Ovary (tissue), 10 donors: ENCODE data around the gene SKIC8. TPM values are rescaled to one million over a fixed set of nuclear protein-coding genes. Genes with fewer than 3 reads are reported as not detected.

Experiments
- DNase-seq, 5 donors: peaks; one replicate each; pipeline ENCODE4 v3.0.0-alpha.2; 2019 to 2020
- H3K27ac ChIP-seq, 2 donors: fragments of 200-600 bp; one replicate each; pipeline versions ENCODE4 v1.5.1 to v1.8.0; 2019 to 2022
- H3K27me3 ChIP-seq: fragments of 200-600 bp; one replicate; pipeline ENCODE4 v1.8.0; 2022
- H3K36me3 ChIP-seq: fragments of 200-600 bp; sonication (generic); one replicate; pipeline ENCODE4 v1.5.1; 2019
- H3K4me1 ChIP-seq: one replicate; pipeline ENCODE4 v1.8.1; 2013; ENCODE audit warnings: mild to moderate bottlenecking, moderate library complexity; ENCODE audit not compliant: insufficient read depth
- H3K4me3 ChIP-seq: fragments of 200-600 bp; sonication (generic); one replicate; pipeline ENCODE4 v1.5.1; 2017
- H3K9me3 ChIP-seq, 2 donors: fragments of 200-600 bp in 1 of 2; sonication (generic) in 1 of 2; one replicate each; pipeline versions ENCODE4 v1.5.1 to v1.8.1; 2013 to 2019; ENCODE audit warnings: mild to moderate bottlenecking in 1 of 2, moderate library complexity in 1 of 2
- EP300 ChIP-seq: sonication (generic); formaldehyde crosslinking; IDR thresholded peaks from one replicate; pipeline ENCODE4 v1.6.1; 2017; ENCODE audit warnings: antibody characterized with exemption
- POLR2A ChIP-seq: fragments of 450-650 bp; IDR thresholded peaks from one replicate; pipeline ENCODE4 v1.6.1; 2017; ENCODE audit warnings: antibody characterized with exemption, mild to moderate bottlenecking, moderate library complexity
- WGBS, 3 donors: extraction: QIAGEN DNeasy Blood & Tissue Kit in 1 of 3; methylation state at CpG; one replicate each; pipeline versions ENCODE4 v1.1.5 to v1.1.7; 2013 to 2017; 5-methylcytosine and 5-hydroxymethylcytosine counted together
- intact Hi-C, 4 donors: fragments of 100-400 bp; cut with DNase I; formaldehyde crosslinking; loops; one replicate each; pipeline versions ENCODE4 v1.11.0 to v1.15.1; 2022 to 2023
- long read RNA-seq, 3 donors: library from polyadenylated mRNA in 2 of 3; unstranded in 2 of 3; transcript quantifications; one replicate each; pipeline ENCODE4 v2.0.0 and lab custom pipeline, GENCODE V29; 2021 to 2026
- polyA plus RNA-seq, 2 donors: library from polyadenylated mRNA; stranded (reverse); fragments of 200-250 nt in 1 of 2; fragments of 350-450 nt in 1 of 2; fragmentation: Illumina TruSeq in 1 of 2; extraction: RNeasy Lipid Tissue Mini Kit (QIAGEN cat#74804) in 1 of 2; gene quantifications; one replicate each; pipeline ENCODE4 v1.2.3, GENCODE V29; 2013 to 2014
- total RNA-seq, 7 donors: library from RNA; depleted of rRNA in 2 of 7; stranded (reverse); fragments of >200 nt in 2 of 7; fragmentation: NEBNext Ultra II Directional in 3 of 7; extraction: Animal tissue kit (Norgen Biotek cat#: 25700) in 3 of 7; gene quantifications; one replicate each; pipeline versions ENCODE4 v1.1.0 to v1.2.4, GENCODE V29; 2016 to 2023
- TF ChIP-seq, protein P1 (sequence below), 3 donors: fragments of 450-650 bp in 2 of 3; fragments of 200-600 bp in 1 of 3; IDR thresholded peaks; one replicate each; pipeline versions ENCODE4 v1.5.1 to v1.8.0; 2016 to 2022; ENCODE audit warnings: antibody characterized with exemption in 3 of 3, mild to moderate bottlenecking in 1 of 3
- donor health status: DM: no; HTN: no; CAD: no; lungs with moderate emphysema.
- donor health status: DM: no; HTN: no; CAD: no.
- donor health status: Bipolar disorder and iron deficiency.
- donor health status: DM: yes; HTN: yes; CAD: no.
- donor health status: DM: no; HTN: no; CAD: no.
- donor health status: DM: yes; HTN: yes; CAD: no.

Gene SKIC8
- total RNA-seq (10 to 100 TPM; 38.1 to 52.3 (median 43.5) TPM), polyA plus RNA-seq (10 to 100 TPM; 51.3 to 63.5 TPM)
- long read RNA-seq, donor 1, transcript WDR61-201 (11 exons, 1,387 nt) = major isoform, 117 of 169 reads
- long read RNA-seq, donor 1, partial matches to known transcripts = 5 of 169 reads
- long read RNA-seq, donor 1, other reads (novel, unspliced or antisense) = 38 of 169 reads
- long read RNA-seq, donor 2, transcript WDR61-201 (11 exons, 1,387 nt) = major isoform, 36 of 51 reads
- long read RNA-seq, donor 2, transcript WDR61-203 (2 exons, 927 nt) = minor isoform, 5 of 51 reads
- long read RNA-seq, donor 2, transcript WDR61-210 (1 exons, 3,629 nt) = minor isoform, 7 of 51 reads
- long read RNA-seq, donor 2, partial matches to known transcripts = 0 of 51 reads
- long read RNA-seq, donor 2, other reads (novel, unspliced or antisense) = 0 of 51 reads
- long read RNA-seq, donor 3, transcript WDR61-201 (11 exons, 1,387 nt) = major isoform, 53 of 67 reads
- long read RNA-seq, donor 3, partial matches to known transcripts = 1 of 67 reads
- long read RNA-seq, donor 3, other reads (novel, unspliced or antisense) = 10 of 67 reads

DNA sequence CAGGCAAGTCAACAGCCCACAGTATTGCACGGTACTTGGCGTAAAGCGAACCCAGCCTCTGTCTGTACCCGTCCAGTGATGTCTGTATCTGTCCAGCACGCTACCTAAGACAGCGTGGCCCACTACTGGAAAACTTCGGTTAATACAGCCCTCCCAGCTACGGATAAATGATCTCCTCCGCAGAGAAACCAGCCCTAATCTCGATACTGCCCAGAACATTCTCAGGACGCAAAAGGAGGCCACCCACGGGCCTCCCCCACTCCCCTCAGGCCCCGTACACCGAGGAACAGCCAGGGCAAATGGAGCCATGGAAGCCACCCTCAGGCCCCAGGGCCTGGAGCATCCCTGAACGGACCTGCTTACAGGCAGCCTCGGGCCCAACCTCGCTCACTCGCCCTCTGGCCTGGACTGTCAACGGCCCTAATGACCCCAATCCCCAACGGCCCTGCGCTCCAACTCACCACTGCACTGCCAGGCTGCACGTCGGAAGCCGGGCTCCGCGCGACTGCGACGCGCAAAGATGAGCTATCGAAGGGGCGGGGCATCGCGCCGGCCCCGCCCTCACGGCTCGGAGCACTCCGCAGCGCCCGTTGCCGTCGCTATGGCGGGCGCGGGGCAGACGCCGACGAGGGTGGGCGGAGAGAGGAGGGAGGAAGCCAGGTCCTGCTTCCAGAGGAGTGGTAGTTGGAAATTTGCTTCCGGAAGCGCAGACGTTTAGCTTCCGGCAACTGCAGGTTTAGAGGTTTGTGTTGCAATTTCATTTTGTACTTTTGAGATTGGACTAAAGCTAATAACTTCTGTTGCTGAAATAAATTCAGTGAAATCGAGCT lies at the start of gene SKIC8:
TSS of gene SKIC8 (minus strand) at position 509 of the 830 bp plus-strand sequence. CDS start 3,923 bp downstream, outside the sequence.
- peaks cover 3% of the 10 kb centered on the region for H3K4me1 ChIP-seq
- peak within 1 kb of the TSS in 1 of 2 donors; percentile 9 for H3K27ac ChIP-seq
- intact Hi-C loops = no loop called here
- TF ChIP-seq POLR2A (peak; percentile 68), EP300 (no peak)
- TF ChIP-seq, protein P1, sequence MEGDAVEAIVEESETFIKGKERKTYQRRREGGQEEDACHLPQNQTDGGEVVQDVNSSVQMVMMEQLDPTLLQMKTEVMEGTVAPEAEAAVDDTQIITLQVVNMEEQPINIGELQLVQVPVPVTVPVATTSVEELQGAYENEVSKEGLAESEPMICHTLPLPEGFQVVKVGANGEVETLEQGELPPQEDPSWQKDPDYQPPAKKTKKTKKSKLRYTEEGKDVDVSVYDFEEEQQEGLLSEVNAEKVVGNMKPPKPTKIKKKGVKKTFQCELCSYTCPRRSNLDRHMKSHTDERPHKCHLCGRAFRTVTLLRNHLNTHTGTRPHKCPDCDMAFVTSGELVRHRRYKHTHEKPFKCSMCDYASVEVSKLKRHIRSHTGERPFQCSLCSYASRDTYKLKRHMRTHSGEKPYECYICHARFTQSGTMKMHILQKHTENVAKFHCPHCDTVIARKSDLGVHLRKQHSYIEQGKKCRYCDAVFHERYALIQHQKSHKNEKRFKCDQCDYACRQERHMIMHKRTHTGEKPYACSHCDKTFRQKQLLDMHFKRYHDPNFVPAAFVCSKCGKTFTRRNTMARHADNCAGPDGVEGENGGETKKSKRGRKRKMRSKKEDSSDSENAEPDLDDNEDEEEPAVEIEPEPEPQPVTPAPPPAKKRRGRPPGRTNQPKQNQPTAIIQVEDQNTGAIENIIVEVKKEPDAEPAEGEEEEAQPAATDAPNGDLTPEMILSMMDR (IDR thresholded peaks at IDR 0.05) = no peak
- 0 to 1% (median 1%) methylated on average over 43 to 55 of the region's 55 CpGs for WGBS, 3 donors
- no peaks in the 10 kb centered on the region for H3K9me3 ChIP-seq
- H3K36me3 ChIP-seq = no peaks in the 10 kb centered on the region
- peak; percentile 86 to 94 (median 89) for DNase-seq
- no peaks in the 10 kb centered on the region for H3K27me3 ChIP-seq
- peak within 1 kb of the TSS; percentile 95 for H3K4me3 ChIP-seq

DNA sequence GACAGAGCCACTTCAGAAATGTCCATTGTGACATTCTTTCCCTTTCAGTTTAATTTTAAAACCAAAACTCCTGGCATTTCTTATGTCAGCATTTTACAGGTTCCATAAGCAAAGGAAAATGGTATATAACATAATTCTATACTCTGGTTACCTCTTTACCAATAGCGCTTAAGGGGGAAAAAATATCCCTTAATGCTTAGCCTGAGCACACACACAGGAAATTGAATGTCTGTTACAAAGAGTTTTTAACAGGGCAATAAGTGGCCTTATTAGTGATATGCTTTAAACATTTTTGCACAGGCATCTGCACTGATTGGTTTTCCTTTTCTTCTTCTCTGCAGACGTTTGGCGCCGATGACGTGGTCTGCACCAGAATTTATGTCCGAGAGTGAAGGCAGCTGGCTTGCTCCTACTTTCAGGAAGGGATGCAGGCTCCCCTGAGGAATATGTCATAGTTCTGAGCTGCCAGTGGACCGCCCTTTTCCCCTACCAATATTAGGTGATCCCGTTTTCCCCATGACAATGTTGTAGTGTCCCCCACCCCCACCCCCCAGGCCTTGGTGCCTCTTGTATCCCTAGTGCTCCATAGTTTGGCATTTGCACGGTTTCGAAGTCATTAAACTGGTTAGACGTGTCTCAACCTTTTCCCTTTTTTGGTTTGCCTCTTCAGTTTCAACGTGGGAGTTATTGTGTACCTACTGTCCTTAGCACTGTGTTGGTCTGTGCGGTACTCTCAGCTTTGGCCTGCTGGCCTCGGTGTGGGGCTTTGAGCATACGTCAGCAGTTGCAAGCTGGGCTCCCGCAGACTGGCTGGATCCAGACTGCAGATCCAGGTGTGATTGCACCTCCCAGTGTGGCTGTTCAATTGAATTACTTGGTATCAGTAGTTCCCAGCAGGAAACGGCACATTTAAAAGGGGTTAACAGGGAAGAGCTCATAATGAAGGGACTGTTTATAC lies 48.5 kb upstream of the SKIC8 start:
- TF ChIP-seq EP300 = no peak
- TF ChIP-seq, protein P1 (IDR thresholded peaks at IDR 0.05) = no peak
- TF ChIP-seq POLR2A = no peak
- no peaks in the 10 kb centered on the region for H3K9me3 ChIP-seq
- H3K27ac ChIP-seq = no peak overlapping the region
- 39 to 55% (median 40%) methylated on average over 17 of the region's 17 CpGs for WGBS, 3 donors
- no peaks in the 10 kb centered on the region for H3K36me3 ChIP-seq
- H3K27me3 ChIP-seq = no peaks in the 10 kb centered on the region
- DNase-seq = no peak
- H3K4me1 ChIP-seq = no peaks in the 10 kb centered on the region
- no peak overlapping the region for H3K4me3 ChIP-seq
- intact Hi-C loops = no loop called here

DNA sequence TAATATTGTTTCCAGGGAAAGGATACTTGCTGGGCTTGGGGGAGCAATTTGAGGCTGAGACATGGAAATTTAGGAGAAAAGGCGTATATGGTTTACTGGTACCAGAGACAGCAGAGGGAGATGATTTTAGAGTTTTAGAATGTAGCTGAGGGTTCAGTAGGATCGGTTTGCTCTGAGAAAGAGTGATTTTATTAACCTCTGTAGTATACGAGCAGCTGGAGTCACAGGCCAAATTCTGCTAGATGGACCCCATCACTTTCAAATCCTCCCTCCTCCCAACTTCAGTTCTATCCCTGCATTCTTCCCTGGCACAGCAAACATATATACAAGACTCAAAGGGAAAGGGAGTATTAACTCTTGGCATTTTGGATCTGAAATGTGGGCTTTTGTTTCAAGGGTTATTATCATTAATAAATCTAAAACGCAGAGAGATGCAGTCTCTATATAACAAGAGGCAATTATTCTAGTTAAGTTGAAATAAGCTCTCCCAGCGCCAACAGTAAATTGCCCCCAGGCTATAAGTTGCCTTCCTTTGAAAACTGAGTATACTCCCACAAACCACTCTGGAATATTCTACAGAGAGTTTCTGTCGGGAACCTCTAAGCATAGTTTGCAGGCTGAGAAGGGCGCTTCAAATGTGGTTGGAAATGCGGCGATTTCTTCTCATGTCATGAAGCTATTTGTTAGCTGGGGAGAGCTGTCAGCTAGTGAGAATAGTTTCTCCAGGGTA lies 46.2 kb upstream of the SKIC8 start:
- WGBS, 3 donors = 54 to 56% (median 55%) methylated on average over 9 of the region's 9 CpGs
- H3K27ac ChIP-seq = no peak overlapping the region
- TF ChIP-seq, protein P1 (IDR thresholded peaks at IDR 0.05) = no peak
- TF ChIP-seq EP300 (no peak), POLR2A (no peak)
- no peaks in the 10 kb centered on the region for H3K36me3 ChIP-seq
- intact Hi-C loops = no loop called here
- no peak overlapping the region for H3K4me3 ChIP-seq
- no peaks in the 10 kb centered on the region for H3K27me3 ChIP-seq
- DNase-seq = no peak
- no peaks in the 10 kb centered on the region for H3K9me3 ChIP-seq
- no peaks in the 10 kb centered on the region for H3K4me1 ChIP-seq
